Activated CD8-positive, alpha-beta T cell treated with anti-CD3 and anti-CD28 coated beads for 36 hours (primary cell): ENCODE results near the gene AKNA. TPM values are rescaled to one million over a fixed set of nuclear protein-coding genes. Genes with fewer than 3 reads are reported as not detected.

Experiments
- ATAC-seq: fragments of 200-7000 bp; cut with Tn5 transposase; one replicate; pipeline ENCODE4 v1.10.0; 2021; ENCODE audit warnings: mild to moderate bottlenecking, moderate library complexity
- CTCF ChIA-PET: fragments of 350-600 bp; sonication (Branson Sonifier 250); formaldehyde crosslinking; loops from one replicate; lab custom pipeline; 2021; ENCODE audit warnings: antibody characterized with exemption; lab: Charles Lee
- POLR2A ChIA-PET: fragments of 350-600 bp; sonication (Branson Sonifier 250); formaldehyde crosslinking; loops from one replicate; lab custom pipeline; 2021; ENCODE audit warnings: antibody characterized with exemption; lab: Charles Lee
- DNase-seq: peaks from one replicate; pipeline ENCODE4 v3.0.0-alpha.2; 2020
- H3K27ac Mint-ChIP-seq: one replicate; pipeline ENCODE4 v1.8.0; 2021; ENCODE audit warnings: mild to moderate bottlenecking, mixed read lengths
- H3K27me3 Mint-ChIP-seq: one replicate; pipeline ENCODE4 v1.8.0; 2021; ENCODE audit warnings: mixed read lengths
- H3K36me3 Mint-ChIP-seq: one replicate; pipeline ENCODE4 v1.8.0; 2021; ENCODE audit warnings: low read depth, mixed read lengths
- H3K4me1 Mint-ChIP-seq: one replicate; pipeline ENCODE4 v1.8.0; 2021; ENCODE audit warnings: low read depth, mixed read lengths
- H3K4me3 Mint-ChIP-seq: one replicate; pipeline ENCODE4 v1.8.0; 2021; ENCODE audit warnings: mild to moderate bottlenecking, moderate library complexity, mixed read lengths
- H3K9me3 Mint-ChIP-seq: one replicate; pipeline ENCODE4 v1.8.0; 2021; ENCODE audit warnings: mixed read lengths
- CTCF ChIP-seq: fragments of 200-600 bp; IDR thresholded peaks from one replicate; pipeline ENCODE4 v1.8.0; 2022; ENCODE audit warnings: antibody characterized with exemption, mild to moderate bottlenecking
- intact Hi-C: fragments of 100-400 bp; cut with micrococcal nuclease; formaldehyde crosslinking; loops from one replicate; pipeline ENCODE4 v1.10.0; 2022
- total RNA-seq, 2 experiments: library from RNA; stranded (reverse); gene quantifications; one replicate each; pipeline ENCODE4 v1.2.3, GENCODE V29; 2021

The AKNA gene
- total RNA-seq, 2 experiments from 2014 or later = 166 to 167 TPM

GRCh38 chr9:114430457-114430856 lies 42.7 kb upstream of the AKNA start:
- TF ChIP-seq CTCF = no peak
- CTCF ChIA-PET = interaction anchor here (0.8 kb wide), 1 partner anchor 223 kb away, joined by 3 read pairs; no protein-coding TSS in a partner anchor
- ATAC-seq (no peak), DNase-seq (no peak)
- Mint-ChIP-seq H3K9me3 (no peaks in the 10 kb centered on the region), H3K4me3 (no peak overlapping the region), H3K27ac (no peak overlapping the region), H3K36me3 (no peaks in the 10 kb centered on the region), H3K4me1 (peaks cover 4% of the 10 kb centered on the region), H3K27me3 (no peaks in the 10 kb centered on the region)
- intact Hi-C loops = no loop called here
- POLR2A ChIA-PET = interaction anchor here (1.4 kb wide), 1 partner anchor 74 kb away, joined by 3 read pairs; no protein-coding TSS in a partner anchor

GRCh38 chr9:114429488-114429887 lies 41.7 kb upstream of the AKNA start:
- Mint-ChIP-seq H3K4me3 (no peak overlapping the region), H3K27me3 (no peaks in the 10 kb centered on the region), H3K9me3 (no peaks in the 10 kb centered on the region), H3K27ac (no peak overlapping the region), H3K4me1 (peaks cover 4% of the 10 kb centered on the region), H3K36me3 (no peaks in the 10 kb centered on the region)
- intact Hi-C loops = no loop called here
- no peak for DNase-seq
- no peak for TF ChIP-seq CTCF
- ChIA-PET CTCF (interaction anchor here (0.8 to 2.3 kb wide), 4 partner anchors 10 to 224 kb away, joined by 3 to 10 read pairs (median 4); no protein-coding TSS in a partner anchor), POLR2A (interaction anchor here (1.4 kb wide), 1 partner anchor 74 kb away, joined by 3 read pairs; no protein-coding TSS in a partner anchor)
- no peak for ATAC-seq

GRCh38 chr9:114428466-114428865 lies 40.7 kb upstream of the AKNA start:
- POLR2A ChIA-PET = no interaction called here
- intact Hi-C loops = no loop called here
- no peaks in the 10 kb centered on the region for H3K27me3 Mint-ChIP-seq
- no peak for TF ChIP-seq CTCF
- no peak overlapping the region for H3K27ac Mint-ChIP-seq
- H3K4me3 Mint-ChIP-seq = no peak overlapping the region
- H3K4me1 Mint-ChIP-seq = no peaks in the 10 kb centered on the region
- ATAC-seq (no peak), DNase-seq (no peak)
- H3K9me3 Mint-ChIP-seq = no peaks in the 10 kb centered on the region
- CTCF ChIA-PET = interaction anchor here (0.8 to 2.3 kb wide), 5 partner anchors 9 to 225 kb away, joined by 3 to 10 read pairs (median 4); no protein-coding TSS in a partner anchor
- no peaks in the 10 kb centered on the region for H3K36me3 Mint-ChIP-seq

GRCh38 chr9:114427644-114428043 lies 39.9 kb upstream of the AKNA start:
- CTCF ChIA-PET = interaction anchor here (0.8 to 2.3 kb wide), 3 partner anchors 22 to 226 kb away, joined by 3 to 10 read pairs (median 4); no protein-coding TSS in a partner anchor
- Mint-ChIP-seq H3K4me3 (no peak overlapping the region), H3K36me3 (no peaks in the 10 kb centered on the region), H3K4me1 (no peaks in the 10 kb centered on the region), H3K27ac (no peak overlapping the region), H3K27me3 (no peaks in the 10 kb centered on the region), H3K9me3 (no peaks in the 10 kb centered on the region)
- POLR2A ChIA-PET = no interaction called here
- DNase-seq = no peak
- no peak for ATAC-seq
- TF ChIP-seq CTCF = no peak
- intact Hi-C loops = no loop called here

- Mint-ChIP-seq H3K27me3 (no peaks in the 10 kb centered on the region), H3K27ac (no peak overlapping the region), H3K9me3 (no peaks in the 10 kb centered on the region), H3K4me3 (no peak overlapping the region), H3K4me1 (no peaks in the 10 kb centered on the region), H3K36me3 (no peaks in the 10 kb centered on the region)
- intact Hi-C loops = no loop called here
- POLR2A ChIA-PET = no interaction called here
- TF ChIP-seq CTCF = no peak
- DNase-seq (no peak), ATAC-seq (no peak)
- CTCF ChIA-PET = interaction anchor here (0.9 to 1.0 kb wide), 2 partner anchors 21 kb away, joined by 4 read pairs; no protein-coding TSS in a partner anchor
Observed at GRCh38 chr9:114426046-114426948, 38.5 kb upstream of the AKNA start.
